ENCODE data around the gene GLI3.

Gene GLI3

DNA sequence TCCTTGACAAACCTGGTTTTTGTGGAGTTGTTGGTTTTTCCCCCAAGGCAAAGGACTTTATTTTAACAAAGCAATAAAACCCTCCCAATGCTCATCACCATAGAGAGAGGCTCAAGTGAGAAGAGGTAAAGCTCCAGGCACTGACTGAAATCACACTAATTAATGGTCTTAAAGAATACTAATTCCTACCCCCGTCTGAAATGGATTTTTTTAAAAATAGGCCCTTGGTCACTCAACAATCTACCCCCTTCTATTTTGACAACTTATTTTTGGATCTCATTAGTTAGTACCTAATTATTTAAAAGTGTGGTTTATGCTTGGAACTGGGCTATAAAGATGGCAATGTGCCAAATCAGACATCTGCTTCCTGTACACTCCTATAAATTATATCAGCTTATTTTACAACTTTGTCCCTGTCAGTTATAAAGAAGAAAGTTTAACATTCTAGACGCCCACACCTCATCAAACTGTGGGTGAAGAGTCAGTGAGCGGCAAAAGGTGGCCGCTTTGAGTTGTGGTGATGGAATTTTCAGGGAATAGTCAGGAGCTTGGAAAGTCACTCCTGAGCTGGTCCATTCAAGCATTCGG, 10.6 kb downstream of the GLI3 start:
- DNase-seq (ENCODE audit: extremely low spot score), result no peak
- ChIA-PET POLR2A (interaction anchor here (1.4 kb wide), 1 partner anchor 11 kb away, joined by 3 read pairs; the partner anchor contains the start of gene GLI3), CTCF (no interaction called here)
- no peak for TF ChIP-seq L3MBTL2 (conservative IDR thresholded peaks at IDR 0.05)
- TF ChIP-seq HDGF (IDR thresholded peaks at IDR 0.05; ENCODE audit: borderline replicate concordance), result no peak
- no peak for TF ChIP-seq NFRKB (IDR thresholded peaks at IDR 0.05)
- no peak for TF ChIP-seq ARNT (IDR thresholded peaks at IDR 0.05)
- TF ChIP-seq, protein P1, sequence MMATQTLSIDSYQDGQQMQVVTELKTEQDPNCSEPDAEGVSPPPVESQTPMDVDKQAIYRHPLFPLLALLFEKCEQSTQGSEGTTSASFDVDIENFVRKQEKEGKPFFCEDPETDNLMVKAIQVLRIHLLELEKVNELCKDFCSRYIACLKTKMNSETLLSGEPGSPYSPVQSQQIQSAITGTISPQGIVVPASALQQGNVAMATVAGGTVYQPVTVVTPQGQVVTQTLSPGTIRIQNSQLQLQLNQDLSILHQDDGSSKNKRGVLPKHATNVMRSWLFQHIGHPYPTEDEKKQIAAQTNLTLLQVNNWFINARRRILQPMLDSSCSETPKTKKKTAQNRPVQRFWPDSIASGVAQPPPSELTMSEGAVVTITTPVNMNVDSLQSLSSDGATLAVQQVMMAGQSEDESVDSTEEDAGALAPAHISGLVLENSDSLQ (IDR thresholded peaks at IDR 0.05), result peak; percentile 82
- TF ChIP-seq SUZ12 (IDR thresholded peaks at IDR 0.05), result no peak
- TF ChIP-seq ZNF384 (IDR thresholded peaks at IDR 0.05), result no peak
- no peak for TF ChIP-seq FOXK2 (IDR thresholded peaks at IDR 0.05)

DNA sequence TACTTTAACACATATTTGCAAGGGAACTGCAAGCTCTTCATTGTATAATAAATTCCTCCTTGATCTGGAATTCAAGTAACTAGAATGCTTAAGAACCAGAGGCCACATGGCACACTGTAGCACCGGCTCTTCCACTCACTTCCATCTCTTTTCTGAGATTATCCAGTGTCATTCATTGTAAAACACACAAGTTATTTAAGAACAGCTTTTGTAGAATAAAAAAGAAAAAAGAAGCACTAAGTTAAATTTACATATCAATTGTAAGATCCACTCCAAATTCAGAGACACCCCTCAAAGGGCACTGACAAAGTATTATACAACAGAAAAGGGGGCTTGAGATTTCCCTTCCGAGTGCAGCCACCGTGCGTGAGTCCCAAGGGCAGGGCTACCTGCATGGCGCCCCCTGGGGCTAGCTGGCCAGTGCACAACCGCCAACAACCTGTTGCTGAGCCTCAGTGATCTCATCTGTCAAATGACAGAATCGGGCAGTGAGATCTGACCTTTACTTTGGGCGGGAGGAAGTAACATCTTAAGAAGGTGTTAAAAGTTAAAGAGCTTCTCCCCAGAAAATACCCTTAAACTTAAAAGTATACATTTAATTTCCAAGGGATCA, 12.5 kb downstream of the GLI3 start:
- no peak for TF ChIP-seq NFRKB (IDR thresholded peaks at IDR 0.05)
- no peak for TF ChIP-seq TARDBP (IDR thresholded peaks at IDR 0.05)
- TF ChIP-seq SUZ12 (IDR thresholded peaks at IDR 0.05), result no peak
- no peak for TF ChIP-seq ZNF384 (IDR thresholded peaks at IDR 0.05)
- no peak for TF ChIP-seq LEF1 (IDR thresholded peaks at IDR 0.05; ENCODE audit: borderline replicate concordance)
- TF ChIP-seq, protein P1 (IDR thresholded peaks at IDR 0.05), result no peak
- no peak for TF ChIP-seq ARNT (IDR thresholded peaks at IDR 0.05)
- no peak for TF ChIP-seq HDGF (IDR thresholded peaks at IDR 0.05; ENCODE audit: borderline replicate concordance)
- no peak for TF ChIP-seq ELF4 (IDR thresholded peaks at IDR 0.05)
- TF ChIP-seq FOXK2 (IDR thresholded peaks at IDR 0.05), result no peak
- no peak for TF ChIP-seq L3MBTL2 (conservative IDR thresholded peaks at IDR 0.05)
- no peak for TF ChIP-seq FOXA1 (IDR thresholded peaks at IDR 0.05)
- TF ChIP-seq CTBP1 (IDR thresholded peaks at IDR 0.05; ENCODE audit: borderline replicate concordance), result no peak
- no peak for TF ChIP-seq SP1 (IDR thresholded peaks at IDR 0.05)
- ChIA-PET CTCF (interaction anchor here (0.7 kb wide), 1 partner anchor 160 kb away, joined by 3 read pairs; no protein-coding TSS in a partner anchor), POLR2A (no interaction called here)
- DNase-seq (ENCODE audit: extremely low spot score), result no peak

DNA sequence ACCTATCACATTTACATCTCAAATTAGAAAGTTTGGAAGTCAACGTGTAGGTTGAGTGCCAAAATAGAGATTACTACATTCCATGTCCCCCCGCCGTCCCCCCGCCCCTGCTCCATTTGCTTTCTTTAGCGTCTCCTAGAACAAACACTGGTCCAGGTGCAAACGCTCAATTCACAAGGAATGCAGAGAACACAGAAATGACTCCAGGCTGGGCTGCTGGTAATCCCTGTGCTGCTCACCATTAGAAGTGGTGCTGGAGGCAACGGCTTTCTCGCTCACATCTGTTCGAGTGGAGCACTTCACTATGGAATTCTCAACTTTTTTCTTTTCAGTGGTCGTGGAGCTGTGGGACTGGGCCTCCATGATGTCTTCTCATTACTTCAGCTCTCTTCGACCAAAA, 14.1 kb downstream of the GLI3 start:
- CTCF ChIA-PET, result no interaction called here
- POLR2A ChIA-PET, result no interaction called here
- no peak for DNase-seq (ENCODE audit: extremely low spot score)
- TF ChIP-seq TARDBP (IDR thresholded peaks at IDR 0.05), result no peak
- TF ChIP-seq LEF1 (IDR thresholded peaks at IDR 0.05; ENCODE audit: borderline replicate concordance), result no peak
- TF ChIP-seq SUZ12 (IDR thresholded peaks at IDR 0.05), result no peak
- no peak for TF ChIP-seq BHLHE40 (IDR thresholded peaks at IDR 0.05; ENCODE audit: borderline replicate concordance)
- no peak for TF ChIP-seq L3MBTL2 (conservative IDR thresholded peaks at IDR 0.05)
- TF ChIP-seq HDGF (IDR thresholded peaks at IDR 0.05; ENCODE audit: borderline replicate concordance), result no peak
- TF ChIP-seq CTBP1 (IDR thresholded peaks at IDR 0.05; ENCODE audit: borderline replicate concordance), result no peak
- no peak for TF ChIP-seq FOXK2 (IDR thresholded peaks at IDR 0.05)
- TF ChIP-seq ELF4 (IDR thresholded peaks at IDR 0.05), result no peak
- TF ChIP-seq SP1 (IDR thresholded peaks at IDR 0.05), result no peak
- TF ChIP-seq, protein P1 (IDR thresholded peaks at IDR 0.05), result no peak
- no peak for TF ChIP-seq FOXM1 (IDR thresholded peaks at IDR 0.05; ENCODE audit: borderline replicate concordance)
- no peak for TF ChIP-seq FOXA1 (IDR thresholded peaks at IDR 0.05)
- TF ChIP-seq ARNT (IDR thresholded peaks at IDR 0.05), result no peak
- no peak for TF ChIP-seq NFRKB (IDR thresholded peaks at IDR 0.05)
- no peak for TF ChIP-seq ZNF384 (IDR thresholded peaks at IDR 0.05)

DNA sequence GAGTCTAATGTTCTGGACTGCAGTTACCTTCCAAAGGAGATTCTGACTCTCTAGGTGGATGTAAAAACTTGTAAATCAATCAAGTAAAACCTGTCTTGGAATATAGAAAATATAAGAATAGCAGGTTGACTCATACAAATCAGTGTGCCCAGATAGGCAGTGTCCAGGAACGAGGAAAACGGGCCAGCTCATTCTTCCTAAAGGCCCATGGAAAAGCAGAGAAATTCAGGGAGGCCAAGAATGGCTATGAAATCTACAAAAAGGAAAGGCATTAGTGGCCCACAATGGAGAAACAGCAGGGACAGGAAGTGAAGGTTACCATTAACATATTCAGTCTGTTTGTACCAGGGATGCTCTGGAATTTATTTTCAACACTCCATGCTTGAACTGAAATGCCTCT, 14.9 kb downstream of the GLI3 start:
- ChIA-PET POLR2A (no interaction called here), CTCF (no interaction called here)
- no peak for DNase-seq (ENCODE audit: extremely low spot score)
- TF ChIP-seq SP1 (IDR thresholded peaks at IDR 0.05) (no peak), SUZ12 (IDR thresholded peaks at IDR 0.05) (no peak), CTBP1 (IDR thresholded peaks at IDR 0.05; ENCODE audit: borderline replicate concordance) (no peak), FOXA1 (IDR thresholded peaks at IDR 0.05) (no peak), FOXM1 (IDR thresholded peaks at IDR 0.05; ENCODE audit: borderline replicate concordance) (no peak), NFRKB (IDR thresholded peaks at IDR 0.05) (no peak), ARNT (IDR thresholded peaks at IDR 0.05) (no peak)

DNA sequence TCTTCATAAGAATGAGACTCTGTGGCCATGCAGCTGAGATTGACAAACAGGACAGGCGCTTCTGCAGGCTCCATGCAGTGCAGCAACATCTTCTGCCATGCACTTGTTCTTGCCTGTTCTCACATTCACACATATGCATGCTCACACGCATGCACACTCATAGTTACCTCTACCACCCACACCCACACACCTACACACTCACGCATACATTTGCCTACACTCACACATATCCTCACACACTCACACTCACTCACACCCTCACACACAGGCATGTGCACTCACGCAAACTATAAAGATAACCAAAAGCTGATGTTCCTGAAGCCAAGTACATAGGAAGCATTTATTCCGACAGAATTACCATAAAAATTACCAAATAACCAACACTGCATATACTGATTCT, 15.7 kb downstream of the GLI3 start:
- POLR2A ChIA-PET, result no interaction called here

DNA sequence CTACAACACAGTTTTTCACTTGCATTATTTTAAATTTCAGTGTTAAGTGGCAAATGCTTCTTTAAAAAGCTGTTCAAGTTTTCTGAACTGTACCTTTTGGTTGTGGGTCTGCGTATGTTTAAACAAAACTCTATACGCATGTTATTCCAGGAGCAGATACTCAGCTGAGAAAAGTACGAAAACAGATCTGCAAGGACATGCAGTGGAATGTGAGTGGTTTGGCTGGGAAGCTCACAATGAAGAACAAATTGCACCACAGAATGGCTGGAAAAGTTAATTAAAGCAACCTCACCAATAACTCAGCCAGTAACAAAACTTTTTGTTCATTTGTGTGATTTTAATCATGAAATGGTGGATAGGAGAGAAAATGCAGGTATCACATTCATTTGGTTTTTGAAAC, 17.6 kb downstream of the GLI3 start:
- TF ChIP-seq ELF4 (IDR thresholded peaks at IDR 0.05) (no peak), FOXM1 (IDR thresholded peaks at IDR 0.05; ENCODE audit: borderline replicate concordance) (no peak), CTBP1 (IDR thresholded peaks at IDR 0.05; ENCODE audit: borderline replicate concordance) (no peak), LEF1 (IDR thresholded peaks at IDR 0.05; ENCODE audit: borderline replicate concordance) (no peak), FOXA1 (IDR thresholded peaks at IDR 0.05) (no peak), HDGF (IDR thresholded peaks at IDR 0.05; ENCODE audit: borderline replicate concordance) (no peak), TARDBP (IDR thresholded peaks at IDR 0.05) (no peak), NFRKB (IDR thresholded peaks at IDR 0.05) (no peak), SUZ12 (IDR thresholded peaks at IDR 0.05) (no peak), ZNF384 (IDR thresholded peaks at IDR 0.05) (no peak), L3MBTL2 (conservative IDR thresholded peaks at IDR 0.05) (no peak), BHLHE40 (IDR thresholded peaks at IDR 0.05; ENCODE audit: borderline replicate concordance) (no peak), FOXK2 (IDR thresholded peaks at IDR 0.05) (no peak), ARNT (IDR thresholded peaks at IDR 0.05) (no peak), SP1 (IDR thresholded peaks at IDR 0.05) (no peak)
- TF ChIP-seq, protein P1 (IDR thresholded peaks at IDR 0.05), result no peak
- ChIA-PET CTCF (no interaction called here), POLR2A (no interaction called here)
- DNase-seq (ENCODE audit: extremely low spot score), result no peak

More for the DNA sequence above, 15.7 kb downstream of the GLI3 start:
- DNase-seq (ENCODE audit: extremely low spot score), result no peak
- TF ChIP-seq FOXA1 (IDR thresholded peaks at IDR 0.05), result no peak
- no peak for TF ChIP-seq SUZ12 (IDR thresholded peaks at IDR 0.05)
- TF ChIP-seq L3MBTL2 (conservative IDR thresholded peaks at IDR 0.05), result no peak
- CTCF ChIA-PET, result no interaction called here
